Thoracic aorta (tissue), 2 donors: ENCODE data around the gene PPP1CA. TPM values are rescaled to one million over a fixed set of nuclear protein-coding genes. Genes with fewer than 3 reads are reported as not detected.

Experiments
- ATAC-seq: fragments of 150-250 bp; one replicate; pipeline ENCODE4 v1.8.0; 2017; ENCODE audit warnings: low read depth; ENCODE audit not compliant: insufficient number of reproducible peaks, low FRiP score
- DNase-seq: peaks from one replicate; pipeline ENCODE4 v3.0.0-alpha.2; 2020; ENCODE audit warnings: low spot score
- H3K27ac ChIP-seq, 2 donors: fragments of 200-600 bp; sonication (generic); 1 replicate in 1 of 2; 2 replicates in 1 of 2; pipeline ENCODE4 v1.5.1; 2016; ENCODE audit warnings: mild to moderate bottlenecking in 2 of 2, moderate library complexity in 2 of 2
- H3K27me3 ChIP-seq: fragments of 200-600 bp; sonication (generic); replicated peaks from 2 replicates; pipeline ENCODE4 v1.6.0; 2016; ENCODE audit warnings: mild to moderate bottlenecking; ENCODE audit not compliant: insufficient read depth
- H3K36me3 ChIP-seq: fragments of 200-600 bp; sonication (generic); one replicate; pipeline ENCODE4 v1.5.1; 2016
- H3K4me1 ChIP-seq, 2 donors: fragments of 200-600 bp; sonication (generic); 1 replicate in 1 of 2; 2 replicates in 1 of 2; pipeline versions ENCODE4 v1.5.1 to v1.6.0; 2016; ENCODE audit warnings: low read depth in 2 of 2, mild to moderate bottlenecking in 1 of 2; ENCODE audit not compliant: control insufficient read depth in 1 of 2
- H3K4me3 ChIP-seq: fragments of 200-600 bp; sonication (generic); 2 replicates; pipeline ENCODE4 v1.5.1; 2016; ENCODE audit warnings: mild to moderate bottlenecking
- H3K9me3 ChIP-seq: fragments of 200-600 bp; sonication (generic); 2 replicates; pipeline ENCODE4 v1.5.1; 2016
- total RNA-seq, 2 donors: library from RNA; depleted of rRNA; stranded (reverse); fragments of >200 nt; gene quantifications; one replicate each; pipeline versions ENCODE4 v1.1.0 to v1.2.3, GENCODE V29; 2016
- TF ChIP-seq, protein P1 (sequence below): fragments of 200-600 bp; sonication (generic); IDR thresholded peaks from one replicate; pipeline ENCODE4 v1.5.1; 2019; ENCODE audit warnings: antibody characterized with exemption

The PPP1CA gene
- total RNA-seq, 2 donors from 2014 or later: 74.4 to 77.8 TPM

DNA sequence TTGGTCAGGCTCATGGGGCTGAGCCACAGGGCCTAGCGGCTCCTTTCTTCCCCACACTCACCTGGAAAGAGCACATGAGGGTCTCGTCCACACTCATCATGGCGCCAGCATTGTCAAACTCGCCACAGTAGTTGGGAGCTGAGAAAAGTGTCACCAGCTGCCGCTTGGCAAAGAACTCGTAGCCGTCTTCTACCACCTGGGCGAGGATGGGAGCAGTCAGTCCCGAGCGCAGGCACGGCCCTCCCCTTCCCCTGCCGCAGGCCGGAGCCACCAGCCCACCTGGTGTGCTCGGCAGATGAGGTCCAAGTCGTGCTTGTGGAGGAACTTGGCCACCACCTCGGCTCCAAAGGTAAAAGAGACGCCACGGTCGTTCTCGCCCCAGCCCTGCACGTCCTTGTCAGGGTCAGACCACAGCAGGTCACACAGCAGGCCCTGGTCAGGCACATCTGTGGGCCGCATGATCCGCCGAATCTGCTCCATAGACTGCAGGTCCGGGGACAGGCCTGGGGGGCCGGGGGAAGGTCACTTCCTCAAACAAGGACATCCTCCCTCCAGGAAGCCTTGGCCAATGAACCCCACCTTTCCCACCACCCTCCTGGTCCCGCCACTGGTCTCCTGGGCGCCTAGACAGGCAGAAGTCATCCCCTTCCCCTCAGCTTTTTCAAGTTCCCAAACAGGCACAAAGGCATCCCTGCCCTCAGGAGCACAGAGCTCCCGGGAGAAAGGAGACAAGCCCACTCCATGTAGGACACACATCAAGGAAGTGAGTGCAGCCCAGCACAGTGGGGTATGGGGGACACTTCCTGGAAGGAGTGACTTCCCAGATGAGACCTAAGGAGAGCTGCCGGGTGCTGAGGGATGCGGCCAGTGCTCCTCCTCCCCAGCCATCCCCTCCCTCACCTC, 2.7 kb downstream of the PPP1CA start:
- no peaks in the 10 kb centered on the region for H3K9me3 ChIP-seq
- no peaks in the 10 kb centered on the region for H3K27me3 ChIP-seq
- peaks cover 16 to 27% of the 10 kb centered on the region in 2 donors for H3K4me1 ChIP-seq
- DNase-seq: no peak
- H3K27ac ChIP-seq: no peak overlapping the region
- TF ChIP-seq, protein P1, sequence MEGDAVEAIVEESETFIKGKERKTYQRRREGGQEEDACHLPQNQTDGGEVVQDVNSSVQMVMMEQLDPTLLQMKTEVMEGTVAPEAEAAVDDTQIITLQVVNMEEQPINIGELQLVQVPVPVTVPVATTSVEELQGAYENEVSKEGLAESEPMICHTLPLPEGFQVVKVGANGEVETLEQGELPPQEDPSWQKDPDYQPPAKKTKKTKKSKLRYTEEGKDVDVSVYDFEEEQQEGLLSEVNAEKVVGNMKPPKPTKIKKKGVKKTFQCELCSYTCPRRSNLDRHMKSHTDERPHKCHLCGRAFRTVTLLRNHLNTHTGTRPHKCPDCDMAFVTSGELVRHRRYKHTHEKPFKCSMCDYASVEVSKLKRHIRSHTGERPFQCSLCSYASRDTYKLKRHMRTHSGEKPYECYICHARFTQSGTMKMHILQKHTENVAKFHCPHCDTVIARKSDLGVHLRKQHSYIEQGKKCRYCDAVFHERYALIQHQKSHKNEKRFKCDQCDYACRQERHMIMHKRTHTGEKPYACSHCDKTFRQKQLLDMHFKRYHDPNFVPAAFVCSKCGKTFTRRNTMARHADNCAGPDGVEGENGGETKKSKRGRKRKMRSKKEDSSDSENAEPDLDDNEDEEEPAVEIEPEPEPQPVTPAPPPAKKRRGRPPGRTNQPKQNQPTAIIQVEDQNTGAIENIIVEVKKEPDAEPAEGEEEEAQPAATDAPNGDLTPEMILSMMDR: no peak
- ATAC-seq: no peak
- H3K4me3 ChIP-seq: no peak overlapping the region
- H3K36me3 ChIP-seq: peaks cover 34% of the 10 kb centered on the region

DNA sequence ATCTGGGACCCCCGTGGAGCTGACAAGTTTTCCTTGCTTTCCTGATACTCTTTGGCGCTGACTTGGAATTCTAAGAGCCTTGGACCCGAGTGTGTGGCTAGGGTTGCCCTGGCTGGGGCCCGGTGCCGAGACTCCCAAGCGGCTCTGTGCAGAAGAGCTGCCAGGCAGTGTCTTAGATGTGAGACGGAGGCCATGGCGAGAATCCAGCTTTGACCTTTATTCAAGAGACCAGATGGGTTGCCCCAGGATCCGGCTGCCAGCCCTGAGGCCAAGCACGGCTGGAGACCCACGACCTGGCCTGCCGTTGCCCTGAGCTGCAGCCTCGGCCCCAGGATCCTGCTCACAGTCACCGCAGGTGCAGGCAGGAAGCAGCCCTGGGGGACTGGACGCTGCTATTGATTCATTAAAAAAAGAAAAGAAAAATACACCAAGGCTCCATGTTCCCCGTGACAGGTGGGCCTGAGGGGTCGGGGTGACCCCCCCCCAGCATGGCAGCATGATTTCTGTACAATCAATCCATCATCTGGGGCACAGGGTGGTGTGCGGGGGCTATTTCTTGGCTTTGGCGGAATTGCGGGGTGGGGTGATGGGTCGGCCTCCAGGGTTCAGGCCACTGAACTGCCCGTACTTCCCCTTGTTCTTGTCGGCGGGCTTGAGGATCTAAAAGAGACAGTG, 3.5 kb downstream of the PPP1CA start:
- no peak for ATAC-seq
- H3K4me1 ChIP-seq: peaks cover 16 to 27% of the 10 kb centered on the region in 2 donors
- no peaks in the 10 kb centered on the region for H3K27me3 ChIP-seq
- no peaks in the 10 kb centered on the region for H3K9me3 ChIP-seq
- no peak overlapping the region for H3K4me3 ChIP-seq
- no peak for DNase-seq
- peaks cover 36% of the 10 kb centered on the region for H3K36me3 ChIP-seq
- no peak overlapping the region for H3K27ac ChIP-seq
- TF ChIP-seq, protein P1: no peak

DNA sequence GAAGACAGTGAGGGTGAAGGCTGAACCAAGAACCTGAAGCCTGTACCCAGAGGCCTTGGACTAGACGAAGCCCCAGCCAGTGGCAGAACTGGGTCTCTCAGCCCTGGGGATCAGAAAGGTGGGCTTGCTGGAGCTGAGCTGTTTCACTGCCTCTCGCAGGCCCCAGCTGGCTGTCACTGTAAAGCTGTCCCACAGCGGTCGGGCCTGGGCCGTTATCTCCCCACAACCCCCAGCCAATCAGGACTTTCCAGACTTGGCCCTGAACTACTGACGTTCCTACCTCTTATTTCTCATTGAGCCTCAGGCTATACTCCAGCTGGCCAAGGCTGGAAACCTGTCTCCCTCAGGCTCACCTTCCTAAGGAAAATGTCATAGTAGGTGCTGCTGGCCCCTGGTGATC, 4.1 kb downstream of the PPP1CA start:
- ATAC-seq (no peak), DNase-seq (no peak)
- Histone ChIP-seq H3K4me1 (peaks cover 19 to 30% of the 10 kb centered on the region in 2 donors), H3K27ac (no peak overlapping the region), H3K36me3 (peaks cover 36% of the 10 kb centered on the region), H3K27me3 (no peaks in the 10 kb centered on the region), H3K4me3 (no peak overlapping the region), H3K9me3 (no peaks in the 10 kb centered on the region)
- TF ChIP-seq, protein P1: no peak

DNA sequence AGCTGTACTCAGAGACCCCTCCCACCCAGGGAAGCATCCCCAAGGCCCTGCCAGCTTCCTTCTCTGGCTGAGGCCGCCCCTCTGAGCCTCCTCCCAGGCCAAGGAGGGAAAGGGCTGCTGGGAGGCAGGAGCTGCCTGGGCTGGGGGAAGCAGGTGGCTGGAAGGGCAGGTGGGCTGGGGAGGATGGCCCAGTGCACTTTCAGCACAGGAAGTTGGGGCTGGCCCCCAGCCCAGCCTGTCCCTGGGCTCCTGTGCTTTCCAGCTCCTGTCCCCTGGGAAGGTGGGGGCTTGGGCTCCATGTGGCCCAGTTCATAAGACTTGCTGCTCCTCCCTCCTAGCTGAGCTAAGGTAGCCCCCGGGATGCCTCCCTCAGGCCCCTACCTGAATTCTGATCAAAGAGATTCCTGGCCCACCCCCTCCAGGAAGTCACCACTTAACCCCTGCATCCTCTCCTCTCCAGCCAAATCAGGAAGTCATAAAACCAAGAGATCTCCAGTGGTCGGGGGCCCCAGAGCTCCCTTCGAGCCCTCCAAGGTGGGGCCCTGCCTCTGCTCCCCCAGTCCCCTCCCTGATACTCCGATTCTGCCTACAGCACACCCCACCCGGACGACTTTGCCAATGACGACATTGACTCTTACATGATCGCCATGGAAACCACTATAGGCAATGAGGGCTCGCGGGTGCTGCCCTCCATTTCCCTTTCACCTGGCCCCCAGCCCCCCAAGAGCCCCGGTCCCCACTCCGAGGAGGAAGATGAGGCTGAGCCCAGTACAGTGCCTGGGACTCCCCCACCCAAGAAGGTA, 4.9 kb downstream of the PPP1CA start:
- no peak for DNase-seq
- Histone ChIP-seq H3K9me3 (no peaks in the 10 kb centered on the region), H3K27me3 (no peaks in the 10 kb centered on the region), H3K4me1 (peaks cover 20 to 28% of the 10 kb centered on the region in 2 donors), H3K36me3 (peaks cover 36% of the 10 kb centered on the region), H3K27ac (no peak overlapping the region), H3K4me3 (no peak overlapping the region)
- TF ChIP-seq, protein P1: no peak
- no peak for ATAC-seq

DNA sequence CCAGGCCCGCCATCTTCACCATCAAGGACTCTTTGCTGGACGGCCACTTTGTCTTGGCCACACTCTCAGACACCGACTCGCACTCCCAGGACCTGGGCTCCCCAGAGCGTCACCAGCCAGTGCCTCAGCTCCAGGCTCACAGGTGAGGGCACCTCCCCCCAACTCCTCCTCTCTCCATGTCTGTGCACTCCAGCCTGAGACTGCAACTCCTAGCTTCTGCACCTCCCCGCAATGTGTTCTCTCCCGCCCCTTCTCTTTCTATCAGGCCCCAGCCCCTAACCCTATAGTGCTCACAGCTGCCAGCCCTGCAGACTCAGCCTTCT, 5.4 kb downstream of the PPP1CA start:
- H3K4me1 ChIP-seq: peaks cover 20 to 31% of the 10 kb centered on the region in 2 donors
- H3K36me3 ChIP-seq: peaks cover 36% of the 10 kb centered on the region
- TF ChIP-seq, protein P1: no peak
- ATAC-seq (no peak), DNase-seq (no peak)
- H3K27ac ChIP-seq: no peak overlapping the region
- H3K9me3 ChIP-seq: no peaks in the 10 kb centered on the region
- no peak overlapping the region for H3K4me3 ChIP-seq
- H3K27me3 ChIP-seq: no peaks in the 10 kb centered on the region
